HG02678 (cell line): ENCODE measurements around the gene MTO1.
"Not testable (repeated sequence)": the region's sequence is repeated elsewhere in the genome, so short reads cannot be mapped to it uniquely, and the experiment has no call there.

Experiments used
- ATAC-seq: cut with Tn5 transposase; IDR thresholded peaks from one replicate; pipeline ENCODE4 v1.9.1; 2021; ENCODE audit warnings: mild to moderate bottlenecking, moderate library complexity; ENCODE audit not compliant: unreplicated experiment

MTO1 gene

GRCh38 chr6:73461537-73462350 lies at the start of gene MTO1:
TSS of gene MTO1 (plus strand) at chr6:73461737. CDS start at chr6:73461855, 118 bp downstream.
- ATAC-seq: peak; percentile 97

DNA sequence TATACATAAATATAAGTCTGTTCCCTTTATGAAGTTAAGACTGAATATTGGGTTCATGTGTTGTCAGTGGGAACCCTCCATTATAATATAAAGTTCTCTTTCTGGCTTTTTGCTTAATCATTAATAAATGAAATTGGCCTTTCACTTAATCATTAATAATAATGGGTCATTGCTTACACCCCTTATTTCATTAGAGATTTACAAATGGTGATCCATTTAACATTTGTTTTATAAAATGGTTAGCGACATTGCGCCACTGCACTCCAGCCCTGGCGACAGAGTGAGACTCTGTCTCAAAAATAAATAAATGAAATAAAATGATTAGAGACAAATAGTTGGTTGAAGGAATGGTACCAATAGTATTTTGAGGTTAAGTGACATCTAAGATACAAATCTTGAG lies 48.4 kb upstream of the MTO1 start:
- ATAC-seq: no peak

DNA sequence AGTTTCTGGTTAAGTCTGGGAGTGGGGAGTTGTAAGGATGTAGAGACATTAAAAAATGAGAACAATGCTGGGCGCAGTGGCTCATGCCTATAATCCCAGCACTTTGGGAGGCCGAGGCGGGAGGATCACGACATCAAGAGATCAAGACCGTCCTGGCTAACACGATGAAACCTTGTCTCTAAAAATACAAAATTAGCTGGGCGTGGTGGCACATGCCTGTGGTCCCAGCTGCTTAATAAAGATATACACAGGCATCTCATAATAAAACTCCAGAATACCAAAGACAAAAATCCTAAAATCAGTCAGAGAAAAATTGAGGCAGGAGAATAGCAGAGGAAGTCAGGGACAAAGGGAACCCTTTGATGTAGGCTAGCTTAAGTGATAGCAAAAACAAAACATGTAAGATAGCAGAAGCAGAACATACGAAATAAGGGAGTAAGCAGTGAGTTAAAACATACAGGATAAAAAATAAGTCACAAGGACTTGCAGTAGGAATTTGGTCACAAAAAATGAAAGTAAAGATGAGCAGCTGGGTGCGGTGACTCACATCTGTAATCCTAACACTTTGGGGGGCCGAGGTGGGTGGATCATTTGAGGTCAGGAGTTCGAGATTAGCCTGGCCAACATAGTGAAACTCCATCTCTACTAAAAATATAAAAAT lies 43.3 kb upstream of the MTO1 start:
- no peak for ATAC-seq

GRCh38 chr6:73421534-73421933 lies 40.0 kb upstream of the MTO1 start:
- no peak for ATAC-seq

- ATAC-seq: no peak
These were observed 26.3 kb upstream of the MTO1 start for GRCh38 chr6:73435236-73435635.

GRCh38 chr6:73443555-73443954 lies 18.0 kb upstream of the MTO1 start:
- no peak for ATAC-seq

- peak; percentile 57 for ATAC-seq
These were observed 10.1 kb upstream of the MTO1 start for GRCh38 chr6:73451223-73452106.

DNA sequence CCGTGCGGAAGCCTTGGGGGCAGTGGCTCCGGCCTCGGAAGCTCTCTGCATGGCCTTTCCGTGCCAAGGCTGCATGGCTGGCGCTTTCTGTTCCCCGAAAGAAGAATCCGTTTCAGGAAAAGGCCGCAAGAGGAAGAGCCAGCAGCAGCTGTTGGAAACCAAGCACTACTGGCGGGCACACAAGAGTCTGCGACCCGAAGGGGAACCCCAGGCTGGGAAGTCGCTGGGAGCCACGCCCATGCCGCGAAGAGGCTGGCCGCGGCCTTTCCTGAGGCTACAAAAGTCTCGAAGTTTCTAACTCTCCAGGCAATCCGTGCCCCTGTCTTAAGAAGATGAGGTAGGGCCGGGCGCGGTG lies 9.5 kb upstream of the MTO1 start, which contains the start of gene CGAS:
TSS of gene CGAS (minus strand) at position 191 of the 355 bp plus-strand sequence. CDS start at position 75, 116 bp downstream.
- peak; percentile 78 for ATAC-seq

- ATAC-seq: no peak
These were observed 5.5 kb upstream of the MTO1 start for GRCh38 chr6:73455865-73456629.

DNA sequence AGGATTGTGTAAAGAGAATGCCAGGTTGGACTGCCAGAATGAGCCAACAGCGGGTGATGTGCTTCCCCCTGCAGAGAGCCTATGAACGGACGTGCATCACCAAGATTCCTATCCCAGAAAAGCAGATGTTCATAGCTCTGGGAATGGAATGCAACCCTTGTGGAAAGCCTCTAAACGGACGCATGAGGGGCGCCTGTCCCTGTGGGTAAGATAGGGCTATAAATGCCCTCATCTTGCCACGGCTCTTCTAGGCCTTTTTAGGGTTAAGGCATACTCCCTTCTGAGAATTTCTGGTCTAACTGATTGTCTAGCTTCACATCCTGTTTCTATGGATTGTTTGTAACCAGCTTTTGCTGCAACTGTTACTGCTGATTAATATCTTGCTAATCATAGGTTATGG lies 2.1 kb upstream of the MTO1 start:
- ATAC-seq: not testable (repeated sequence)

GRCh38 chr6:73460056-73460455 lies 1.5 kb upstream of the MTO1 start:
- no peak for ATAC-seq

- peak; percentile 97 for ATAC-seq
These were observed 10.3 kb downstream of the MTO1 start for GRCh38 chr6:73471686-73472290.

DNA sequence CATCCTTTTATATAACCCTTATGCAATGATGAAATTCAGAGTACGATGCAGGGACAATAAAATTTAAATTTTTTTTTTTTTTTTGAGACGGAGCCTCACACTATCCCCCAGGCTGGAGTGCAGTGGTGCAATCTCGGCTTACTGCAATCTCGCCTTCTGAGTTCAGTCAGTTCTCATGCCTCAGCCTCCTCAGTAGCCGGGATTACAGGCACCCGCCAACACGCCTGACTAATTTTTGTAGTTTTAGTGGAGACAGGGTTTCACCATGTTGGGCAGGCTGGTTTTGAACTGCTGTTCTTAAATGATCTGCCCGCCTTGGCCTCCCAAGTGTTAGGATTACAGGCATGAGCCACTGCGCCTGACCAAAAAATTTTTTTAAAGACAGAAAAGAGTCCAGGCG lies 15.2 kb downstream of the MTO1 start:
- no peak for ATAC-seq

DNA sequence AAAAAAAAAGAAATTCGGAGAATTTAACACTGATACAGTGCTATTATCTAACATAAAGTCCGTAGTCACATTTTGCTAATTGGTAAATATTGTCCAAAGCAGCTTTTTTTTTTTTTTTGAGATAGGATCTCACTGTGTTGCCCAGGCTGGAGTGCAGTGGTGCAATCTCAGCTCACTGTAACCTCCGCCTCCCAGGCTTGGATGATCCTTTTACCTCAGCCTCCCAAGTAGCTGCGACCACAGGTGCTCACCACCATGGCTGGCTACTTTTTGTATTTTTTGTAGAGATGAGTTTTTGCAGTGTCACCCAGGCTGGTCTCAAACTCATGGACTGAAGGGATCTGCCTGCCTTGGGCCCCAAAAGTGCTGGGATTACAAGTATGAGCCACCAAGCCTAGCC lies 15.9 kb downstream of the MTO1 start:
- ATAC-seq: no peak

GRCh38 chr6:73481969-73482368 lies 20.4 kb downstream of the MTO1 start:
- ATAC-seq: no peak

DNA sequence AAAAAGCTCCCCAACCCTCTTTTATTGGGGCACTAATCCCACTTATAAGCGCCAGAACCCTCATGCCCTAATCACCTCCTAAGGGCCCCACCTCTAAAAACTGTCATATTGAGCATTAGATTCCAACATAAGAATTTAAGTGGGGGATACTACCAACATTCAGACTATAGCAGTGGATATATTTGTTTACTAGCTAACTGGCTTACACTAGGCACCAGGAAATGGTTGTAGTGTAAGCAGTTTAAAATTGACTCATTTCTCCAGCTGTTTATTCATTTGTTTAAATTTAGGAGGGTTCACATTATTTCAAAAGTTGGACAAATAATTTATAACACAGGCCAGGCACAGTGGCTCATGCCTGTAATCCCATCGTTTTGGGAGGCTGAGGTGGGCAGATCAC lies 22.9 kb downstream of the MTO1 start:
- ATAC-seq: no peak

GRCh38 chr6:73487473-73487872 lies 25.9 kb downstream of the MTO1 start:
- ATAC-seq: no peak

- no peak for ATAC-seq
These were observed 29.8 kb downstream of the MTO1 start for GRCh38 chr6:73491377-73491776.

- no peak for ATAC-seq
These were observed 36.4 kb downstream of the MTO1 start for GRCh38 chr6:73497915-73498314.
